HG02970 (cell line): ENCODE results near the gene FNBP1L.

Experiments used
- ATAC-seq: cut with Tn5 transposase; IDR thresholded peaks from one replicate; pipeline ENCODE4 v1.9.1; 2021; ENCODE audit warnings: mild to moderate bottlenecking, moderate library complexity, moderate number of reproducible peaks; ENCODE audit not compliant: unreplicated experiment, low FRiP score

The FNBP1L gene

DNA sequence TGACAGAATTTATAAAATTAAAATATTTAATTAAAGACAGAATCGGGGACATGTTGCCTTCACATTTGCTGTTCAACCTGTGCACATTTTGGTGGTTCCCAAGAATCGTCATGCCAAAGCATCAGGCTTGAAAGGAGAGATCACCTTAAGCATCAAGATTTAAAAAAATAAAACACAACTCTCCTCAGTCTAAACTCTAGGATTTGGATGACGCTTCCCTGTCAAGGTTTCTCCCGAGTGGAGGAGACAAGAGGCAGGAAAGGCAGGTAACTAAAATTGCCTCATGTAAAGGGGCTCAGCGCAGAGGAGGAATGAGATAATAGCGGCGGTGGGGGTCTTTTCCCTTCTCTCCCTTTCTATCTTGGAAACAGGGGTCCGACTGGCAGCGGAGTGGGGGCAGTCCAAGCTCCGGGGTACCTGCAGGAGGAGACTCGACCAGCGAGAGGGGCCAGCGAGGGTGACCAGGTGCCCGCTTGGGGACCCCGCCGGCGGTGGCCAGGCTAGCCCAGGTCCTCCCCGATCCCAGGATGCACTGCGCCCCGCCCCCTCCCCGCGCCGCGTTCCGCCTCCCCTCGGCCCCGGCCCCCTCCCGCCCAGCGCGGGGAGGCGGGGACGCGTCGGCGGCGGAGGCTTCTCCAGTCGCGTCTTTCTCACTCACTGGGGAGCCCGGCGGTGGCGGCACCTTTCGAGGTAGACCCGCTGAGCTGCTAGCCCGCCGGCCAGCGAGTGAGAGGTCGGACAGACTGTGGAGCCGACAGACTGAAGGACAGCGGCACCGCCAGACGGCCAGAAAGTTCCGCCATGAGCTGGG, at the start of gene FNBP1L:
FNBP1L (plus strand) TSS at position 638 of the 811 bp plus-strand sequence; CDS start at position 802, 164 bp downstream.
- ATAC-seq = no peak

DNA sequence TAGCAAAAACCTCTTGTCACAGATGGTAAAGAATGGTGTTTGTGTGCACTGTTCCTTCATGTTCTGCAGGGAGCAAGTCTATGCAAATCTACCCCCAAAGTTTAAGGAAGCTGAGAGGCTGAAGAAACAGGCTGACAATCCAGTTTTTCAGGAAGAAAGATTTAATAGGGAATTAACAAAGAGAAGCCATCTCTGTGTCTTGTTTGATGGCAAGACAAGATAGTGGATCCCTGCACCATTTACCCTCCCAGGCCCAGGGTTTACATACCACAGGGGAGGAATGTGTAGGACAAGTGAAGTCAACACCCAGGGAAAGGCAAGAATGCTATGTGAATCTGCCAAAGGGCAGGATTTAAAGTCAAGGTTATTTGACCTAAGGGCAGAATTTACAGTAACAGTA, 48.1 kb upstream of the FNBP1L start:
- ATAC-seq = no peak

DNA sequence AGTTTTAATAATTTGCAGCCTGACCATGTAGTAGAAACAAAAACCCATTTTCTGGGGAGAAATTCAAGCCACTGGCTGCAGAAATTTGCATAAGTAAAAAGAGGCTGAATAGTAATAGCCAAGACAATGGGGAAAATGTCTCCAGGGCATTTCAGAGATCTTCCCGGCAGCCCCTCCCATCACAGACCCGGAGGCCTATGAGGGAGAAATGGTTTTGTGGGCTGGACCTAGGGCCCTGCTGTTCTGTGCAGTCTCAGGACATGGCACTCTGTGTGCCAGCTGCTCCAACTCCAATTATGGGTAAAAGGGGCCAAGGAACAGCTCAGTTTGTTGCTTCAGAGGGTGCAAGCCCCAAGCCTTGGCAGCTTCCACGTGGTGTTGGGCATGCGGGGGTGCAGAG, 39.7 kb upstream of the FNBP1L start:
- no peak for ATAC-seq

DNA sequence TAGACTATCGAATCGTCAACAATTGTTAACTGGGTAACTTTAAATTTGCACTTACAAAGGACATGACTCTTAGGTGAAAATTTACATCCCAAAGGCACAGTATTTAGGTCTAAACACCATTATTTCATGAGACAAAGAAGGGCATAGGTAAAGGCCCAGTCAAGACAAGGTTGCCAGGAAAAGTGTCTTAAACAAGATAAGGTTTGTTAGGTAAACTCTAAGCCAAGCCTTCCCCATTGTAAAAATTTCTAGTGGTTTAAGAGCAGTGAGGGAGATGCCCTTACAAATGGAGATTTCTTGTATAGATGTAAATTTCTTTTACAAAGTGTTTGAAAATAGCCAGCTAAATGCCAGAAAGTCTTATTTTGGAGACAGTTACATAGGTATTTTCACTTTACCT, 36.9 kb upstream of the FNBP1L start:
- no peak for ATAC-seq

DNA sequence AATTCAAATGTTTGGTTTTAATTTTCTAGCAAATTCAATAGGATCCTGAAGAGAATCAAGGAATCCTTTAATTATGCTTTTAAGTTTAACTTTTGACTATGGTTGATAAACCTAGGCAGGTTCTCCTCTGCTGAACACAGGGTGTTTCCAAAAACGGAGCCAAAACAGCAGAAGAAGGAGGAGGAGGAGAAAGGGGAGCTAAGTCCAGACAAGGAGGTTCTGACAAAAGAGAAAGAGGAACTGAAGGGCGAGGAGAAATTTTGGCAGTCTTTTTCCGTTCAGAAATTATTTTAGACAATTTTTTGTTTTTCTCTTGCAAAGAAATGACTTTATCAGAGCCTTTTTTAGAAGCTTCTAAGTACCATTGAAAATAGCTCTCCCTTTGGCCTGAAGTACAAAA, 33.2 kb upstream of the FNBP1L start:
- ATAC-seq = no peak

DNA sequence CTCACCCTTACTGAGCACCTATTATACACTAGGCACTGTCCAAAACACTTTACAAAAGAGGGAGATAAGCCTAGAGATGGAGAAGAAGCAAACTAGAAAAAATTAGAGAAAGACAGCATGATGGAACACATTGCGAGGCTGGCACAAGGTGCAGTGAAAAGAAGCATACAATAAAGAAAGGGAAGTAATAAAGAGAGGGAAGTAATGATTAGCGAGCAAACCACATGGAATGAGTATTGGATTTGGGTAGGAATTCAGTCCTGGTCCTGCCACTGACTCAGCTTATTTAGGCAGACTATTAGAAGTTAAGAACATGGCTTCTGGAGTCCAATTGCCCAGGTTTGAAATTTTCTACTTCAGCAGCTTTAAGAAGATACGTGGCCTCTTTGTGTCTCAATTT, 32.6 kb upstream of the FNBP1L start:
- no peak for ATAC-seq

DNA sequence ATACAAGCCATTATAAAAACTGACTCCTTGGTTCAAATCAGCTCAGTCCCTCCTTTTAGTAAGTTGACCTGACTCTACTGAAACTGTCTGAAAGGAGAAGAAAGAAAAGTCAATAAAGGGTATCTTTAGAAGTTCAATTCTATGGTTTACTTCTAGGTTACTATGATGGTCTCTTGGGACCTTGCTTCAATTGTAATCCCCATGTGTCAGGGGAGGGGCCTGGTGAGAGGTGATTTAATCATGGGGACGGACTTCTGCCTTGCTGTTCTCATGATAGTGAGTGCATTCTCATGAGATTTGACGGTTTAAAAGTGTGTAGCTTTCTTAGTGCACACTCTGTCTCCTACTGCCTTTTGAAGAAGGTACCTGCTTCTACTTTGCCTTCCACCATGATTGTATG, 31.7 kb upstream of the FNBP1L start:
- ATAC-seq = no peak

DNA sequence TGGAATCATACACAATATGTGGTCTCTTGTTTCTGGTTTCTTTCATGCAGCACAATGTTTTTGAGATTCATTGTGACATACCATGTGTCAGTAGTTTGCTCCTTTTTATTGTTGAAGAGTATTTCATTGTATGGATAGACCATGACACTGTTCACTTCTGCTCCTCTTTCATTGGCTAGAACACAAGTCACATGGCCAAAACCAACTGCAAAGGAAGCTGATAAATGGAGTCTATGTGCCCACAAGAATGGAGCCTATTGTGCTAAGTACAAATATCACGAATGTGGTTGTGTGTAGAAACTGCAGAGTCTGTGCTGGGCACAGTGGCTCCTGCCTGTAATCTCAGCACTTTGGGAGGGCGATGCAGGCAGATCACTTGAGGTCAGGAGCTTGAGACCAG, 28.6 kb upstream of the FNBP1L start:
- no peak for ATAC-seq

DNA sequence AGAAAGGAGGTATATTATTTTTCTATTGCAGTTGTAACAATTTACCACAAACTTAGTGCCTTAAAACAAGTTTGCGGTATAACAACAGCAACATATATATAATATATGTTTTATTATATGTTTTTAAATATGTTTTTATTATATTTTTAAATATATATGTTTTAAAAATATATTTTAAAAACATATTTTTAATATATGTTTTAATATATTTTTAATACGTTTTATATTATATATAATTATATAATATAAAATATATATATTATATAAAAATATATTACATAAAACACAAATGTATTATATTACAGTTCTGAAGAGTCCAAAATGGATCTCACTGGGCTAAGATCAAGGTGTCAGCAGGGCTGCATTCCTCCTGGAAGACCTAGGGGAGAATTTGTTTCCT, 27.5 kb upstream of the FNBP1L start:
- no peak for ATAC-seq

DNA sequence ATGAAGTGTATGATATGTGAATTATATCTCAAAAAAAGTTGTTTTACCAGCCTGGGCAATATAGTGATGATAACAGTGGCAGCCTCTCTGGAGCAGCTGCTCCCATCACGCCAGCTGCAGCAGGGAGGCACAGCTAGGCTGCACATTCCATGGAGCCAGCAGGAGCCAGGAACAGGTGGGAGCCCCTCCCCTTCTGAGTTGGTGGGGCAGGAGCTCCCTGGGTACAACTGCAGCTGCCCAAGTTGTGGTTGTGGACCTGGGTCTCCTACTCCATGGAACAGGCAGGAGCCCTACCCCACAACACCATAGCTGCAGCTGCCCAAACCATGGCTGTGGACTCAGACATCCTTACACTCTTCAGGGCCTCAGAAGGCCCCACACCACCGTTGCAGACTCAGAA, 21.7 kb upstream of the FNBP1L start:
- ATAC-seq = no peak

DNA sequence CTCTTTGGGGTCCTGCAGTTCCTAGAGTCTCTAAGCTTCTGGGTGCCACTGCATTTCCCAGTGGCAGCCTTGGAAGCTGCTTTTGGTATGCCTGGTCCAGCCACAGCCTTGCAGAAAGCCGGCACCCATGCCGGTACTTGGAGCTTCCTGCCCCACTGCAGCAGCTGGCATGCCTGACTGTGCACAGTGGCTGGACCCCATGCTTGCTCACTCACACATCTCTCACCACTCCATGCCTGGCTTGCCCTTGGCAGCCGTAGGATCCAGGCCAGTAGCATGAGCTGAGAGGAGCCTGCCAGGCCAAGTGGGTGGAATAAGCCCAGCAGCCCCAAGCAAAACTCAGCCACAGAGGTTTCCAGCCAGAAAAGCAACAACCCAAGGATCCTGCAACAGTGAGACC, 20.3 kb upstream of the FNBP1L start:
- ATAC-seq = no peak

DNA sequence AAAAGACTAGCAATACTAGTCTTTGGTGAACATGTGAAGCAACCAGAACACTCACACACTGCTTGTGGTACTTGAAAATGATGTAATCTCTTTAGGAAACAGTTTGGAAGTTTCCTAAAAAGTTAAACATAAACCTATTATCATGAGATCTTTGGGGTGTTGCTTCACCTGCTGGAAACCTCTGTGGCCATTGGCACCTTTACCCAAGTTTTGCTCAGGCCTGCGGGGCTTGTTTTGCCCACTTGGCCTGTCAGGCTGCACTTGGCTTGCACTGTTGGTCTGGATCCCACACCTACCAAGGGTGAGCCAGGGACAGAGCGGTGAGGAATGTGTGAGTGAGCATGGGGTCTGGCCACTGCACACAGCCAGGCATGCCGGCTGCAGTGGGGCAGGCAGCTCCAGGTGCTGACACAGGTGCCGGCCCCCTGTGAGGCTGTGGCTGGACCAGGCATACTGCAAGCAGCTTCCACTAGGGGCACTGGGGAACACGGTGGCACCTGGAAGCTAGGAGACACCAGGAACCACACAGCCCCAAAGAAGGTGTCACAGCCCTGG, 14.4 kb upstream of the FNBP1L start:
- ATAC-seq = no peak

DNA sequence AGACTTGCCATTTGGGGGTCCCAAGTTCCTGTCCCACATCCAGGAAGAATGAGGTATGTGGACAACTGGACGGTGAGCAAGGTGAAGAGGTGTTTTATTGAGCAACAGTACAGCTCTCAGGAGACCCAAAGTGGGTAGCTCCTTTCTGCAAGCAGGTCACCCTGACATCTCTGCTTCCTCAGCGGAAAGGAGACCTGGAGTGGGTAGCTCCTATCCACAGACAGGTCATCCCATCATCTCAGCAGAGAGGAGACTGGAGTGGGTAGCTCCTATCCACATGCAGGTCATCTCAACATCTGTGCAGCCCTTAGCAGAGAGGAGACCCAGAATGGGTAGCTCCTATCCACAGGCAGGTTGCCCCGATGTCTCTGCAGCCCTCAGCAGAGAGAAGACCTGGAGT, 13.8 kb upstream of the FNBP1L start:
- no peak for ATAC-seq

DNA sequence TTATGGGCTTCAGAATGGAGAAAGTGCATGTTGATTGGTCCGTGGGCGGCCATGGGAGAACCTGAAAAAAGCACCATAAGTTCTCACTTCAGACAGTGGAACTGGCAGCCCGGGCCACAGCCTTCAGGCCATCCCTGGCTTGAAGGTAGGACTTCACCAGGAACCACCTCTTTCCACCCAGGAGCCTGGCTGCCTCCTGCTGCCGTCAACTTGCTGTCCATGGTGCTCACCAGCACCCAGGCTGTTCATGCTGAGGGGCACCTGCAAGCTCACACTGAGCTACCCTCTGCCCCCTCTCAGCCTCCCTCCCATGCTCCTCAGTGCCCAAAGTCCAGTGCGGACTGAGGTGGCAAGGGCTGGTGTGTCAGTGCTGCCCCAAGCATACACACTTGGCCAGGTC, 12.9 kb upstream of the FNBP1L start:
- ATAC-seq = no peak

DNA sequence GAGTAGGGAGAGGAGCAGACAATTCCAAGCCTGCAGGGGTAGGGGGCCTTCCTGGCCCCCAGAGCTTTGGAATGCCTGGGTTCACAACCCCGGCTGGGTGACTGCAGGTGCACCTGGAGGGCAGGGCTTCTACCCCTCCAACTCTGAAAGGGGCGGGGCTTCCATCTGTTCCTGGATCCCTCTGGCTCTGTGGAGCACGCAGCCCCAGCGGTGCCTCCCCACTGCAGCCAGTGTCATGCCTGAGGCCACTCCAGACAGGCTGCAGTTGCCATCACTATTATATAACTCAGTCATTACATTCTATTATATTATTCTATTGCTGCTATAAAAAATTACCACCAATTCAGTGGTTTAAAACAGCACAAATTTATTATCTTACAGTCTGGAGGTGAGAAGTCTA, 12.5 kb upstream of the FNBP1L start:
- no peak for ATAC-seq

DNA sequence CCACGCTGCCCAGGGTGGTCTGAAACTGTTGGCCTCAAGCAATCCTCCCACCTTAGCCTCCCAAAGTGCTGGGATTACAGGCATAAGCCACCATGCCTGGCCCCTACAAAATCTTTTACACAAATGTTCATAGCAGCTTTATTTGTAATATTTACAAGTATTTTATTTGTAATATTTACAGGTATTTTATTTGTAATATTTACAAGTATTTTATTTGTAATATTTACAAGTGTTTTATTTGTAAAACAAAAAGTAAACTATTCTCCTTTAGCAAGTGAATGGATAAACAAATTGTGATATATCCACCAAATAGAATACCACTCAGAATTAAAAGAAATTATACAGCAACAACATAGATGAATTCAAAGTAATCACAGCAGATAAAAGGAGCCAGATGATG, 11.4 kb upstream of the FNBP1L start:
- ATAC-seq = no peak

DNA sequence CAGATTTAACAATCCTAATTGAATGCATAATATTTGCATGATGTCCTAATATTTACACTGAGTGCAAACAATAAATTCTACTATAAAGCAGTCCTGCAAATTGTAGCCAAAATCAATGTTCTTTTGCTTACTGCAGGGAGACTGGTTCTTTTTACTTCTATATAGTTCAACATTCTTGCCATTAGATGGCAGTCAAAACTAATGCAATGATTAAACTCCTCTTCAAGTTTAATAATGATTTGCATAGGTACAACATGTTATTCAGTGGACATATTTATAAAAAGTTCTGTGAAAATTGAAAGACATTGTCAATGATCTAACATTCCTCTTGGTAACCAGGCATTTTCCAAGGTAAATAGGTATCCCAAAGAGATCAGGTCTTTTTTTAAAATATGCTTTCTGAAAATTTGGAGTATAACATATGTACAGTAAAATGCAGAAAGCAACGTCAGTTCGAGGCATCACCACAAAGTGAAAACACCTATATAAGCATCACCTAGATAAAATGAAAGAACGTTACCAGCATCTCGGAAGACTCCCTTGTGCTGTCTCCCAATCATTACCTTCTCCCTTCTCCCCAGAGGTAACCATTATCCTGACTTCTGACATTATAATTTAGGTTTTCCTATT, 9.8 kb upstream of the FNBP1L start:
- ATAC-seq = no peak

DNA sequence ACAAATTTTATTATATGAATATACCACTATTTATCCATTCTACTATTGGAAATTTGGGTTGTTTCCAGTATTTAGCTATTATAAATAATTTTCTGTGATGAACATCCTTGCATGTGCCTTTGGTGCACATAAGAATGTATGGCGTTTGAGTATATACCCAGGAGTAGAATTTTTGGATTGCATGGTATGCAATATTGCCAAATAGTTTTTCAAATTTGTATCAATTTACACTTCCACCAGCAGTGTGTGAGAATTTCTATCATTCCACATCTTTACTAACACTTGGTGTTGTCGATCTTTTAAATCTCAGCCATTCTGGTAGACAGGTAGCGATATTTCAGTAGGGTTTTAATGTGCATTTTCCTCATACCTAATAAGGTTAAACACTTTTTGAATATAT, 9.2 kb upstream of the FNBP1L start:
- ATAC-seq = no peak

DNA sequence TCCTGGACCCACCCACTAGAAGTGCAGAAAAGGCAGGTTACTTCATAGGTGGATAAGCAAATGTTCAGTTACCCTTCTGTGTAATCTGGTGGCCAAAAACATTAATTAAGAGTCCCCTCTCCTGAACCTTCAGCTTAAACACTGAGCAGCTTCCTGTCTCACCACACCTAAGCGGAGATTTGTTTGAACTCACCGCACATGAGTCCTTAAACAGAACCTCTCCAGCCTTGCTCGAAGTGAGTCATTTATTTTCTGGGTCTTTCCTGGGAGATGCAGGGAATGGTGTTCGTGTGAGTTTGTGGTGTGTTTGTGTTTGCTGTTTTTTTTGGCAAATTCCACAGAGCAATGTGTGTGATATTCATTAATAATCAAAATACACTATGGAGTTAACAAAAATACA, 7.6 kb upstream of the FNBP1L start:
- ATAC-seq = no peak

DNA sequence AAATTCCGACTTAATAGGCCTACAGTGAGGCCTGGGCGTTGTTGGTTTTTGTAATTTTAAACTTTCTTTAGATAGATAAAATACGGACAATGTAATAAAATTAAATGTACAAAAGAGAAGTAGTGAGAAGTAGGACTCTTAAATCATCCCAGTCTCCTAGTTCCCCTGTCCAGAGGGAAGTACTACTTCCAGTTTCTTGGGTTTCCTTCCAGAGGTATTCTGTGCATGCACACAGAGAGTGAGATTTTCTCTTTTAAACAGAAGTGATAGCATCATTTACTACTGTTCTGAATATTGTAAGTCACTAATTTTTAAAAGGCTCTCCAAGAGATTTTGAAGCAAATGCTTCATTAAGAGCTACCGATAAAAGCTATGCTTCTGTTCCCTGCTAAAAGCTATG, 7.2 kb upstream of the FNBP1L start:
- ATAC-seq = no peak

DNA sequence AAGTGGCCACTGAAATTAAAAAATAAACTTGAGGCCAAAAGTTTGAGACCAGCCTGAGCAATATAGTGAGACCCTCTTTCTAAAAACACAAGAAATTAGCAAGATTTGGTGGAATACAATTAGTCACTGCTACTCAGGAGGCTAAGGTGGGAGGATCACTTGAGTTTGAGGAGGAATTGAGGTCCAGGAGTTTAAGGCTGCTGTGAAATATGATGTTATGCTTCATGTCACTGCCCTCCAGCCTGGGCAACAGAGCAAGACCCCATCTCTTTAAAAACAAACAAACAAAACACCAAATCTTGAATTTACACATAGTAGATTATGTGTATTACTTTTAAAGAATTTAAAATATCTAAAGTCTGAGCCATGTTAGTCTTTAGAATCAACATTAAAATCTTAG, 6.3 kb upstream of the FNBP1L start:
- ATAC-seq = no peak
